CD4-positive, alpha-beta memory T cell (primary cell): ENCODE results near the gene ETV7. TPM values are rescaled to one million over a fixed set of nuclear protein-coding genes. Genes with fewer than 3 reads are reported as not detected.

Source experiments
- CTCF ChIA-PET: fragments of 350-600 bp; sonication (Branson Sonifier 250); formaldehyde crosslinking; loops from one replicate; lab custom pipeline; 2021; ENCODE audit warnings: inconsistent platforms; ENCODE audit not compliant: partially characterized antibody; lab: Charles Lee
- POLR2A ChIA-PET: fragments of 350-600 bp; sonication (Branson Sonifier 250); formaldehyde crosslinking; loops from one replicate; lab custom pipeline; 2021; ENCODE audit not compliant: partially characterized antibody; lab: Charles Lee
- DNase-seq, 5 donors: peaks; one replicate each; pipeline versions ENCODE4 v3.0.0 to v3.0.0-alpha.2; 2020 to 2022; ENCODE audit warnings: mixed read lengths in 1 of 5
- H3K27ac ChIP-seq: one replicate; pipeline ENCODE4 v1.7.0; 2013; ENCODE audit warnings: low read depth, low read length
- H3K27me3 ChIP-seq: 2 replicates; pipeline ENCODE4 v1.7.0; 2013; ENCODE audit warnings: mild to moderate bottlenecking, low read length, moderate library complexity; ENCODE audit not compliant: insufficient read depth
- H3K36me3 ChIP-seq: 2 replicates; pipeline ENCODE4 v1.7.0; 2013; ENCODE audit warnings: mild to moderate bottlenecking, low read length, moderate library complexity; ENCODE audit not compliant: insufficient read depth
- H3K4me1 ChIP-seq: 2 replicates; pipeline ENCODE4 v1.7.0; 2013; ENCODE audit warnings: mild to moderate bottlenecking, low read length, moderate library complexity; ENCODE audit not compliant: insufficient read depth
- H3K4me3 ChIP-seq, 2 donors: one replicate each; pipeline ENCODE4 v1.7.0; 2013; ENCODE audit warnings: low read length in 2 of 2, mild to moderate bottlenecking in 1 of 2
- H3K9me3 ChIP-seq, 2 donors: one replicate each; pipeline ENCODE4 v1.7.0; 2013; ENCODE audit warnings: low read length in 2 of 2, control low read depth in 1 of 2; ENCODE audit not compliant: control insufficient read depth in 1 of 2
- H3K27ac Mint-ChIP-seq, 7 donors: one replicate each; pipeline ENCODE4 v1.8.0; 2020 to 2021; ENCODE audit warnings: mixed read lengths in 7 of 7, mild to moderate bottlenecking in 6 of 7, inconsistent platforms in 3 of 7, moderate library complexity in 3 of 7
- H3K27me3 Mint-ChIP-seq, 2 donors: one replicate each; pipeline ENCODE4 v1.8.0; 2020 to 2021; ENCODE audit warnings: mixed read lengths in 2 of 2
- H3K36me3 Mint-ChIP-seq, 2 donors: one replicate each; pipeline ENCODE4 v1.8.0; 2020 to 2021; ENCODE audit warnings: mixed read lengths in 2 of 2, inconsistent platforms in 1 of 2, mild to moderate bottlenecking in 1 of 2
- H3K4me1 Mint-ChIP-seq, 4 donors: one replicate each; pipeline ENCODE4 v1.8.0; 2020 to 2021; ENCODE audit warnings: mixed read lengths in 4 of 4, mild to moderate bottlenecking in 1 of 4
- H3K4me3 Mint-ChIP-seq, 8 donors: one replicate each; pipeline ENCODE4 v1.8.0; 2020 to 2021; ENCODE audit warnings: mixed read lengths in 8 of 8, mild to moderate bottlenecking in 7 of 8, moderate library complexity in 6 of 8, inconsistent platforms in 3 of 8
- H3K9me3 Mint-ChIP-seq, 8 donors: one replicate each; pipeline ENCODE4 v1.8.0; 2020 to 2021; ENCODE audit warnings: mixed read lengths in 8 of 8, mild to moderate bottlenecking in 5 of 8, inconsistent platforms in 3 of 8, moderate library complexity in 1 of 8
- intact Hi-C: fragments of 100-400 bp; cut with micrococcal nuclease; formaldehyde crosslinking; loops from one replicate; pipeline ENCODE4 v1.15.1; 2023
- polyA plus RNA-seq, 2 donors: library from polyadenylated mRNA; unstranded; fragments of 300-500 nt; fragmentation: Illumina TruSeq; gene quantifications; one replicate each; pipeline ENCODE4 v1.2.3, GENCODE V29; 2021
- total RNA-seq, 2 experiments: library from RNA; stranded (reverse); gene quantifications; one replicate each; pipeline ENCODE4 v1.2.3, GENCODE V29; 2021

ETV7 gene
- total and polyA plus RNA-seq, 4 experiments from 2014 or later = 0.67 to 5.4 (median 3.2) TPM

- intact Hi-C loops = no loop called here
- Mint-ChIP-seq H3K4me1 (peaks cover 13 to 44% (median 28%) of the 10 kb centered on the region in 4 donors), H3K36me3 (peaks cover 0 to 12% of the 10 kb centered on the region in 2 donors), H3K4me3 (peak overlapping the region; percentile 90 to 99 (median 96)), H3K9me3 (no peaks in the 10 kb centered on the region), H3K27ac (peak overlapping the region; percentile 42 to 94 (median 70)), H3K27me3 (peaks cover 0 to 9% of the 10 kb centered on the region in 2 donors)
- Histone ChIP-seq H3K36me3 (no peaks in the 10 kb centered on the region), H3K4me1 (peaks cover 42% of the 10 kb centered on the region), H3K27ac (peak overlapping the region; percentile 45), H3K27me3 (no peaks in the 10 kb centered on the region), H3K9me3 (no peaks in the 10 kb centered on the region), H3K4me3 (peak overlapping the region; percentile 75 to 94)
- ChIA-PET POLR2A (interaction anchor here (1.2 kb wide), 1 partner anchor 36 kb away, joined by 3 read pairs; no protein-coding TSS in a partner anchor), CTCF (no interaction called here)
- DNase-seq = peak in 4 of 5 donors; percentile 11 to 25 (median 18)
Measured at GRCh38 chr6:36386495-36387439, 702 bp downstream of the ETV7 start.

DNA sequence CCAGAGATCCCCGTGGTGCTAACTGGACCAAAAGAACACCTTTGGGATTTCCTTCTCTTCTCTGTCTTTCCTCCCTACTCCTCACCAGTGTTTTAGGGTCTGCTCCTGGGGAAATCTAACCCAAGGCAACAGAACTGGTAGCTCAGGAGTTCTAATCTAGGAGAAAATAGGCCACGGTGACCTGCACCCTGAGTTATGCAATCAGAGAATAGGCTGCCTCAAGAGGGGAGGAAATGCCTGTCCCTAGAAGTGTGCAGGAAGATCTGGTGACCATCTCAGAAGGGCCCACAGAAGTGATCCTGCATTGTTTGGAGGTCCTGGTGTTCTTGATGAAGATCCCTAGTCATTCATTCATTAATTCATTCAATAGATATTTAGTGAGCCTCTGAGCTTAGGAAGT, 3.4 kb downstream of the ETV7 start:
- intact Hi-C loops = no loop called here
- CTCF ChIA-PET = no interaction called here
- no peaks in the 10 kb centered on the region for H3K27me3 ChIP-seq
- peak overlapping the region in 2 of 7 donors; percentile 17 to 35 for H3K27ac Mint-ChIP-seq
- no peaks in the 10 kb centered on the region for H3K9me3 ChIP-seq
- H3K36me3 Mint-ChIP-seq = peaks cover 0 to 12% of the 10 kb centered on the region in 2 donors
- H3K36me3 ChIP-seq = no peaks in the 10 kb centered on the region
- H3K4me1 Mint-ChIP-seq = peaks cover 13 to 44% (median 28%) of the 10 kb centered on the region in 4 donors
- POLR2A ChIA-PET = no interaction called here
- H3K4me3 Mint-ChIP-seq = no peak overlapping the region
- no peak overlapping the region for H3K27ac ChIP-seq
- no peak overlapping the region for H3K4me3 ChIP-seq
- H3K4me1 ChIP-seq = peaks cover 42% of the 10 kb centered on the region
- no peak for DNase-seq
- H3K9me3 Mint-ChIP-seq = no peaks in the 10 kb centered on the region
- H3K27me3 Mint-ChIP-seq = peaks cover 0 to 2% of the 10 kb centered on the region in 2 donors

DNA sequence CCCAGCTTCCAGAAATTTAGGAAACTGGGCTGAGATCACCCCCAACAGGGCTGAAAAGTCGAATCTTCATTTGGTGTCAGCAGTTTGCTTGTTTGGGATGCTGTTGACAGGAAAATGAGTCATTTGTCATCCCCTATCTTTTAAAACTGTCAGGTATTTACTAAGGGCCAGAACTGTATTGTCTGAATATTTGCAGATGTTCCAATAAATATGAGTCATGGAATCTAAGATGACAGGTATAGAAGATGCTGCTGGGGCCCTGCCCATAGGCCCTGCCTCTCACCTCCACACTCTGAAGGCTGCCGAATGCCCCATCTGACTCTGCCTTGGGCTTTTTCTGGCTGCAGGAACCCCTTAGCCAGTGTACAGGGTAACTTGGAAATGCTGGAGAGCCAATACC, 3.9 kb downstream of the ETV7 start:
- H3K4me1 Mint-ChIP-seq = peaks cover 13 to 49% (median 28%) of the 10 kb centered on the region in 4 donors
- H3K9me3 Mint-ChIP-seq = no peaks in the 10 kb centered on the region
- no peaks in the 10 kb centered on the region for H3K27me3 ChIP-seq
- ChIA-PET POLR2A (no interaction called here), CTCF (no interaction called here)
- H3K27ac Mint-ChIP-seq = peak overlapping the region in 4 of 7 donors; percentile 8 to 47 (median 26)
- peaks cover 0 to 2% of the 10 kb centered on the region in 2 donors for H3K27me3 Mint-ChIP-seq
- DNase-seq = no peak
- H3K36me3 Mint-ChIP-seq = peaks cover 0 to 14% of the 10 kb centered on the region in 2 donors
- H3K36me3 ChIP-seq = no peaks in the 10 kb centered on the region
- no peak overlapping the region for H3K27ac ChIP-seq
- peak overlapping the region in 1 of 8 donors; percentile 39 for H3K4me3 Mint-ChIP-seq
- H3K4me1 ChIP-seq = peaks cover 42% of the 10 kb centered on the region
- H3K9me3 ChIP-seq = no peaks in the 10 kb centered on the region
- intact Hi-C loops = no loop called here
- no peak overlapping the region for H3K4me3 ChIP-seq

GRCh38 chr6:36382976-36383375, 4.5 kb downstream of the ETV7 start:
- Mint-ChIP-seq H3K36me3 (peaks cover 0 to 14% of the 10 kb centered on the region in 2 donors), H3K4me1 (peaks cover 13 to 48% (median 26%) of the 10 kb centered on the region in 4 donors), H3K27me3 (no peaks in the 10 kb centered on the region), H3K27ac (peak overlapping the region in 5 of 7 donors; percentile 6 to 83 (median 51)), H3K9me3 (no peaks in the 10 kb centered on the region), H3K4me3 (peak overlapping the region in 1 of 8 donors; percentile 35)
- intact Hi-C loops = no loop called here
- no peak for DNase-seq
- H3K27me3 ChIP-seq = no peaks in the 10 kb centered on the region
- H3K4me3 ChIP-seq = no peak overlapping the region
- H3K36me3 ChIP-seq = no peaks in the 10 kb centered on the region
- ChIA-PET POLR2A (no interaction called here), CTCF (no interaction called here)
- peaks cover 36% of the 10 kb centered on the region for H3K4me1 ChIP-seq
- H3K27ac ChIP-seq = no peak overlapping the region
- H3K9me3 ChIP-seq = no peaks in the 10 kb centered on the region

DNA sequence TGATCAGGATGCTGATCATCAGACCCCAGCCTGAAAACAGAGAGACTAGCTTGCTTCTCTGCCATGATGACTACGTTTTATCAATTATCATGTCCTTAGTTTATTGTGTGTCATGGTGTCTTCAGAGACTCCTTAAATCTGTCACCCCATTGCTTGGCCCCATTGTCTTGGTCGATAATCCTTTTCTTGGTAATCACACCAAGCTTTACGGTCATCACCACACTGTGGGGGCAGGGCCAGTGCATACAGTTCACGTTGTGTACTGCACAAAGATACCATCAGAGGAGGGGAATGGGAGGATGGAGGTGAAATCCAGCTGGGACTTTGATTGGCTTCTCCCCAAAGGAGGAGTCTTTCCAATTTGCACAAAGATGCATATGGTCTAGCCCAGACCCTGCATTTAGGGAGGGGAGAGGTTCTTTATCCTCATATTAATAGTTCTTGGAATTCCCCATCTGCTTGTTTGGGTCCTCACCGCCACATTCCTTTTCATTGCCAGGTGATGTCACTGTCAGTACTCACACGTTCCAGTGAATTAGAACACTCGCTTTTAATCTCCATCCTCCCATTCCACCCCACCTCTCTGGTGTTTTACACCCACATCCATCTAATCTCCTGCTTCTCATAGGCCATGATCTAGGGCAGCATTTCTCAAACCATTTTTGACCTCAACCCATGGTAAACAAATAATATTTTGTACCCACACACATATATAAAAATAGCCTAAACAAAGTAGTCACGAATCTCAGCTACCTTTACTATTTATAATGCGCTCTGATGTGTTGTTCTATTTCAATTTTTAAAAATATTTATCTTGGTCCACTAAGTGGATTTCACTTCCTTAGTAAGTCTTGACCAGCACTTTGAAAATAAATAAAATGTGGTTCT, 5.7 kb downstream of the ETV7 start:
- H3K4me3 ChIP-seq = no peak overlapping the region
- Mint-ChIP-seq H3K27me3 (no peaks in the 10 kb centered on the region), H3K4me3 (peak overlapping the region in 1 of 8 donors; percentile 26), H3K27ac (peak overlapping the region in 2 of 7 donors; percentile 18 to 25), H3K36me3 (peaks cover 0 to 8% of the 10 kb centered on the region in 2 donors), H3K4me1 (peaks cover 11 to 40% (median 22%) of the 10 kb centered on the region in 4 donors), H3K9me3 (no peaks in the 10 kb centered on the region)
- POLR2A ChIA-PET = no interaction called here
- CTCF ChIA-PET = interaction anchor here (1.2 kb wide), 1 partner anchor 79 kb away, joined by 4 read pairs; no protein-coding TSS in a partner anchor
- H3K36me3 ChIP-seq = no peaks in the 10 kb centered on the region
- intact Hi-C loops = no loop called here
- no peaks in the 10 kb centered on the region for H3K9me3 ChIP-seq
- peaks cover 27% of the 10 kb centered on the region for H3K4me1 ChIP-seq
- H3K27ac ChIP-seq = no peak overlapping the region
- H3K27me3 ChIP-seq = no peaks in the 10 kb centered on the region
- no peak for DNase-seq

DNA sequence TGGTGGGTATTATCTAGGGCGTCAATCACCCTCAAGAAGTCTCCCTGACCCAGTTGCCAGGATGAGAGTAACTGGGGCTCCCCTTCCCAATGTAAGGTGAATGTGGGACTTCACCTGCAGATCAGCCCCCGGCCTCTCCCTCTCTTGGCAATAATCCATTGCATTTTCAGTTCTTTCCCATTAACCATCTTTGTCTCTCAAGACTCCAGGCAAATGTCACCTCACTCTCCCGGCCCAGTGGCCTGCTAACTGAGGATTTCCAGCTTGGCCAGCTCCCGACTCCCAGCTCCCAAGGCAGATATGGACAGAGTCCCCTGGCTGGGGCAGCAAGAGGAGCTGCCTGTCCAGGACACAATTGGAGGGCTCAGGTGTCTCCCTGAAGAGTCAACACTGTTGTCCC, 7.3 kb downstream of the ETV7 start:
- peaks cover 6 to 25% (median 13%) of the 10 kb centered on the region in 4 donors for H3K4me1 Mint-ChIP-seq
- no peaks in the 10 kb centered on the region for H3K27me3 Mint-ChIP-seq
- no peak overlapping the region for H3K4me3 Mint-ChIP-seq
- H3K9me3 Mint-ChIP-seq = no peaks in the 10 kb centered on the region
- ChIA-PET CTCF (interaction anchor here (0.8 to 1.2 kb wide), 2 partner anchors 15 to 39 kb away, joined by 3 to 4 read pairs; no protein-coding TSS in a partner anchor), POLR2A (no interaction called here)
- H3K4me3 ChIP-seq = no peak overlapping the region
- peaks cover 0 to 9% of the 10 kb centered on the region in 2 donors for H3K36me3 Mint-ChIP-seq
- H3K27me3 ChIP-seq = no peaks in the 10 kb centered on the region
- intact Hi-C loops = no loop called here
- DNase-seq = no peak
- H3K9me3 ChIP-seq = no peaks in the 10 kb centered on the region
- no peak overlapping the region for H3K27ac ChIP-seq
- H3K36me3 ChIP-seq = no peaks in the 10 kb centered on the region
- H3K27ac Mint-ChIP-seq = peak overlapping the region in 1 of 7 donors; percentile 35
- H3K4me1 ChIP-seq = peaks cover 16% of the 10 kb centered on the region
